Suppressor macrophage treated with lipopolysaccharide for 4 hours (primary cell): ENCODE data around the gene STEAP3.

Experiments
- DNase-seq: peaks from one replicate; pipeline ENCODE4 v3.0.0-alpha.2; 2020

The STEAP3 gene

GRCh38 chr2:119305497-119306195, 82.0 kb downstream of the STEAP3 start:
- DNase-seq, result no peak

GRCh38 chr2:119306196-119306590, 82.6 kb downstream of the STEAP3 start:
- no peak for DNase-seq

- no peak for DNase-seq
Observed at GRCh38 chr2:119307419-119308140, 83.9 kb downstream of the STEAP3 start.

- DNase-seq, result no peak
Observed at GRCh38 chr2:119308793-119309330, 85.2 kb downstream of the STEAP3 start.

- no peak for DNase-seq
Observed at GRCh38 chr2:119311371-119311770, 87.7 kb downstream of the STEAP3 start.

GRCh38 chr2:119311831-119312230, 88.2 kb downstream of the STEAP3 start:
- DNase-seq, result no peak
